WERI-Rb-1 (cell line): ENCODE results near the gene SCARF1.
"Not testable (repeated sequence)": the region's sequence is repeated elsewhere in the genome, so short reads cannot be mapped to it uniquely, and the experiment has no call there.

Experiments used
- DNase-seq: peaks from one replicate; pipeline ENCODE4 v3.0.0-alpha.2; 2020
- H3K27ac ChIP-seq: fragments of 250-450 bp; sonication (Bioruptor Pico); 2 replicates; pipeline ENCODE4 v1.5.1; 2020; ENCODE audit warnings: mild to moderate bottlenecking, moderate library complexity
- H3K27me3 ChIP-seq: fragments of 250-450 bp; sonication (Bioruptor Pico); 2 replicates; pipeline ENCODE4 v1.5.1; 2021; ENCODE audit warnings: mild to moderate bottlenecking, low read depth, moderate library complexity; ENCODE audit not compliant: insufficient read depth, severe bottlenecking
- H3K36me3 ChIP-seq: fragments of 250-450 bp; sonication (Bioruptor Pico); 2 replicates; pipeline ENCODE4 v1.5.1; 2020; ENCODE audit warnings: mild to moderate bottlenecking, moderate library complexity
- H3K4me3 ChIP-seq: 2 replicates; pipeline ENCODE4 v1.5.1; 2011; ENCODE audit warnings: low read depth, mild to moderate bottlenecking, control low read depth, low read length
- H3K9me3 ChIP-seq: fragments of 250-450 bp; sonication (Bioruptor Pico); 2 replicates; pipeline ENCODE4 v1.5.1; 2021; ENCODE audit warnings: mild to moderate bottlenecking, moderate library complexity; ENCODE audit not compliant: severe bottlenecking
- TF ChIP-seq, protein P1 (sequence below): IDR thresholded peaks from 2 replicates; pipeline ENCODE4 v1.5.1; 2011; ENCODE audit warnings: low read depth, mild to moderate bottlenecking, control low read depth, inconsistent platforms, low read length

SCARF1 gene

GRCh38 chr17:1684378-1685189 is 39.1 kb upstream of the SCARF1 start, which contains the start of gene PRPF8:
PRPF8 (minus strand) TSS chr17:1684867; CDS start chr17:1684571, 296 bp downstream.
- no peaks in the 10 kb centered on the region for H3K27me3 ChIP-seq
- H3K9me3 ChIP-seq = no peaks in the 10 kb centered on the region
- TF ChIP-seq, protein P1, sequence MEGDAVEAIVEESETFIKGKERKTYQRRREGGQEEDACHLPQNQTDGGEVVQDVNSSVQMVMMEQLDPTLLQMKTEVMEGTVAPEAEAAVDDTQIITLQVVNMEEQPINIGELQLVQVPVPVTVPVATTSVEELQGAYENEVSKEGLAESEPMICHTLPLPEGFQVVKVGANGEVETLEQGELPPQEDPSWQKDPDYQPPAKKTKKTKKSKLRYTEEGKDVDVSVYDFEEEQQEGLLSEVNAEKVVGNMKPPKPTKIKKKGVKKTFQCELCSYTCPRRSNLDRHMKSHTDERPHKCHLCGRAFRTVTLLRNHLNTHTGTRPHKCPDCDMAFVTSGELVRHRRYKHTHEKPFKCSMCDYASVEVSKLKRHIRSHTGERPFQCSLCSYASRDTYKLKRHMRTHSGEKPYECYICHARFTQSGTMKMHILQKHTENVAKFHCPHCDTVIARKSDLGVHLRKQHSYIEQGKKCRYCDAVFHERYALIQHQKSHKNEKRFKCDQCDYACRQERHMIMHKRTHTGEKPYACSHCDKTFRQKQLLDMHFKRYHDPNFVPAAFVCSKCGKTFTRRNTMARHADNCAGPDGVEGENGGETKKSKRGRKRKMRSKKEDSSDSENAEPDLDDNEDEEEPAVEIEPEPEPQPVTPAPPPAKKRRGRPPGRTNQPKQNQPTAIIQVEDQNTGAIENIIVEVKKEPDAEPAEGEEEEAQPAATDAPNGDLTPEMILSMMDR = no peak
- H3K4me3 ChIP-seq = peak within 1 kb of the TSS; percentile 99
- peak; percentile 98 for DNase-seq
- peak within 1 kb of the TSS; percentile 96 for H3K27ac ChIP-seq
- H3K36me3 ChIP-seq = peaks cover 46% of the 10 kb centered on the region

DNA sequence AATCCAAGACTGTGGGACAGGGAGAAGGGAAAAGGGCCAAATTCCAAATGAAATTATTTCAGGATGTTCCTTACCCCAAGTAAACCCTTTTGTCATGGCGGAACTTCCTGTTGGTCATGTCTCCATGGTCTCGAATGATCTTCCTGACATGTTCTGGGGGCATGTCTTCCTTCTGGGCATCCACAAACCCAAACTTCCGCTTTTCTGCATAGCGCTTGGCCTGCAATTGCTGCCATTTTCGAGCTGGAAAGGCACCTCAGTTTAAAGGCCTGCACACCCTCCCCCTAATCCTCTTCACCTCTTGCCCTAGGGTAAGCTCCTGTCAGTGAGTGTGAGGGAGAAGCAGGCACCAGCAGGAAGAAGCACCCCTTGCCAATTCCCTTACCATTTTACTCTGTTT is 37.9 kb upstream of the SCARF1 start:
- H3K4me3 ChIP-seq = peak overlapping the region; percentile 99
- peak; percentile 23 for DNase-seq

DNA sequence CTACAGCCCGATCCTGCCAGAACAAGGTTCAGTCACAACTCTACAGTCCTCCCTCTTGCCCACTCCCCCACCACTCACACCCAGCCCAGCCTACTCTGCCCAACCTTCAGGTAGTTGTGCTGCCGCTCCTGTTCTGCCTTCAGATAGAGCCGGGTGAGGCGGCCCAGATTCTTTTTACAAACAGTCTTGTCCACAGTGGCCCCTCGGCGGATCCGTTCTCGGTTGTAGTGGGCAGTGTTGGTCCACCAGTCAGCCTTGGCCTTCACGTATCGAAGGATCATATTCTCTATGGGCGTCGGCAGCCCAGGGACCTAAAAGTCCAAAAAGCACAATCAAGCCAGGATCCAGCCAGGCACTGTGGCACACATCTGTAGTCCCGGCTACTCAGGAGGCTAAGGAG is 30.9 kb upstream of the SCARF1 start:
- no peaks in the 10 kb centered on the region for H3K9me3 ChIP-seq
- DNase-seq = no peak
- no peak overlapping the region for H3K4me3 ChIP-seq
- peaks cover 97% of the 10 kb centered on the region for H3K36me3 ChIP-seq
- H3K27me3 ChIP-seq = no peaks in the 10 kb centered on the region
- TF ChIP-seq, protein P1 = no peak
- H3K27ac ChIP-seq = no peak overlapping the region

More for the DNA sequence above, 37.9 kb upstream of the SCARF1 start:
- H3K27ac ChIP-seq = peak overlapping the region; percentile 96
- peaks cover 57% of the 10 kb centered on the region for H3K36me3 ChIP-seq
- H3K9me3 ChIP-seq = no peaks in the 10 kb centered on the region
- TF ChIP-seq, protein P1 = no peak
- H3K27me3 ChIP-seq = no peaks in the 10 kb centered on the region

DNA sequence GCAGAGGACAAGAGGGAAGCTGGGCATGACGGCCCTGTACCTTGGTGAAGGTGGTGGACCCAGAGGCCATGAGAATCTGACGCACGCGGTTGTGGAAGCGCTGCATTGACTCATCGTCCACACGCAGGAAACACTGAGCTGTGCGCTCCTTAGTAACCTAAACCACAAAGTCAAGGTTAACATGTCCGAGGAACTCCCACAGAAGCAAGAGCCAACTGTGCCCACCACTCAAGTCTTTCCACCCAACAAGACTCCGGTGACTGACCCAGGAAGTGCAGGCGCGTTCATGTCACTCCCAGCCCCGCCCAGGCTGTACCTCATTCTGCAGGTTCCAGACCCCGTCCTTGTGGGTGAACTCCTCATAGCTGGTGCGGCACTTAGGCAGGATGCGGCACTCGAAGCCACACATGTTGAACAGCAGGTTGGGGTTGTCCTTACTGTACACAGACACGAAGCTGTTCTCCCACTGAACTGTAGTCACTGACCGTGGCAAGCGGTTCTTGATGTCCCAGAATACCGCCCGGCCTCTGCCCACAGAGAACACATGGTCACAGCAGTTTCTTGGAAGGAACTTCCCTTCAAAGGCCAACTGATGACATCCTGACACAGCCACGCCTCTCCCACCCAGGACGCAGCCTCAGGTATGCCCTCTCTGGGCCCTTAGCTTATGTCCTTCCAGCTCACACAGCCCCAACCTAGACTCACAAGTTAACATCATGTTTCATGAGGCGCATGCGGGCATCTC is 27.7 kb upstream of the SCARF1 start:
- Histone ChIP-seq H3K27ac (no peak overlapping the region), H3K27me3 (no peaks in the 10 kb centered on the region), H3K9me3 (no peaks in the 10 kb centered on the region), H3K4me3 (no peak overlapping the region), H3K36me3 (peaks cover 95% of the 10 kb centered on the region)
- TF ChIP-seq, protein P1 = no peak
- DNase-seq = no peak

DNA sequence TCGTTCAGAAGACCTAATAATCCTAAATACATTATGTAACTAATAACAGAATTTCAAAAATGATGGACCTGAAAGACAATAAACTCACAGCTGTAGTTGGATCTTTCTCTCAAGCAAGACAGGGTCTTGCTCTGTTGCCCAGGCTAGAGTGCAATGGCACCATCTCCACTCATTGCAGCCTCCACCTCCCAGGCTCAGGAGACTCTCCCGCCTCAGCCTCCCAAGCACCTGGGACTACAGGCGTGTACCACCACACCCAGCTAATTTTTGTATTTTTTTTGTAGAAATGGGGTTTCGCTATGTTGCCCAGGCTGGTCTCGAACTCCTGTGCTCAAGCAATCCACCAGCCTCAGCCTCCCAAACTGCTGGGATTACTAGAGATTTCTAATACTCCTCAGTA is 18.4 kb upstream of the SCARF1 start:
- H3K36me3 ChIP-seq = peaks cover 90% of the 10 kb centered on the region
- H3K27ac ChIP-seq, H3K9me3 ChIP-seq, H3K4me3 ChIP-seq, H3K27me3 ChIP-seq, DNase-seq: not testable (repeated sequence)

DNA sequence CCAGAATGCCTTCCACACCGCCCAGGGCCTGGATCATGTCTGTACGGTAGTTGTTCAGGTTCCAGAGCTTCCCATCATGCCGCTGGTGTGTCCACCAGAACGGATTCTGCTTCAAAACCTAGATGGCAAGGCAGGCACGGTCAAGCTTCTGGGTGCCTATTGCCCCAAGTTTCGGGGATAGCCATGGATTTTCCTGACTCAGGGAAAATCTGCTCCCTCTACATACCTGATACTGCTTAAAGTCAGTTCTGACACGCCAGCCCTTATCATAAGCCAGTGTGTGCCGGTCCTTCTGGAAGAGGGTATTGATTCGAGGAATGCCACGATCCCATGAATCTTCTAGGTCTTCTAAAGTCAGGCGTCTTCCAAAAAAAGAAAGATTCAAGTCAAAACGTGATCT is 15.5 kb upstream of the SCARF1 start:
- H3K36me3 ChIP-seq = peaks cover 91% of the 10 kb centered on the region
- no peak for DNase-seq
- H3K27ac ChIP-seq = no peak overlapping the region
- no peaks in the 10 kb centered on the region for H3K9me3 ChIP-seq
- no peaks in the 10 kb centered on the region for H3K27me3 ChIP-seq
- TF ChIP-seq, protein P1 = no peak
- H3K4me3 ChIP-seq = no peak overlapping the region
